ENCODE results near the gene ANKRD44.
"Not testable (repeated sequence)": the region's sequence is repeated elsewhere in the genome, so short reads cannot be mapped to it uniquely, and the experiment has no call there.

The ANKRD44 gene

GRCh38 chr2:197310271-197310985 is at the start of gene ANKRD44:
ANKRD44 (minus strand) TSS chr2:197310780; CDS start chr2:197310604, 176 bp downstream.
- DNase-seq (ENCODE audit: low read depth in 2 of 2), result peak; percentile 79 to 80

GRCh38 chr2:197359859-197360258 is 49.3 kb upstream of the ANKRD44 start:
- DNase-seq (ENCODE audit: low read depth in 2 of 2), result no peak

GRCh38 chr2:197358931-197359330 is 48.4 kb upstream of the ANKRD44 start:
- DNase-seq (ENCODE audit: low read depth in 2 of 2), result no peak

- DNase-seq (ENCODE audit: low read depth in 2 of 2), result no peak
These were observed 47.4 kb upstream of the ANKRD44 start for GRCh38 chr2:197357986-197358385.

- DNase-seq (ENCODE audit: low read depth in 2 of 2), result no peak
These were observed 45.6 kb upstream of the ANKRD44 start for GRCh38 chr2:197356136-197356535.

- no peak for DNase-seq (ENCODE audit: low read depth in 2 of 2)
These were observed 43.6 kb upstream of the ANKRD44 start for GRCh38 chr2:197354169-197354558.

- DNase-seq (ENCODE audit: low read depth in 2 of 2), result no peak
These were observed 43.0 kb upstream of the ANKRD44 start for GRCh38 chr2:197353393-197354168.

- no peak for DNase-seq (ENCODE audit: low read depth in 2 of 2)
These were observed 39.1 kb upstream of the ANKRD44 start for GRCh38 chr2:197349699-197350098.

GRCh38 chr2:197348721-197349360 is 38.3 kb upstream of the ANKRD44 start:
- DNase-seq (ENCODE audit: low read depth in 2 of 2), result no peak

GRCh38 chr2:197345846-197346370 is 35.3 kb upstream of the ANKRD44 start:
- DNase-seq (ENCODE audit: low read depth in 2 of 2), result no peak

GRCh38 chr2:197343968-197344367 is 33.4 kb upstream of the ANKRD44 start:
- DNase-seq (ENCODE audit: low read depth in 2 of 2), result not testable (repeated sequence)

GRCh38 chr2:197340591-197340990 is 30.0 kb upstream of the ANKRD44 start:
- no peak for DNase-seq (ENCODE audit: low read depth in 2 of 2)

GRCh38 chr2:197339496-197340220 is 29.1 kb upstream of the ANKRD44 start:
- no peak for DNase-seq (ENCODE audit: low read depth in 2 of 2)

- no peak for DNase-seq (ENCODE audit: low read depth in 2 of 2)
These were observed 28.4 kb upstream of the ANKRD44 start for GRCh38 chr2:197339016-197339415.

- DNase-seq (ENCODE audit: low read depth in 2 of 2), result no peak
These were observed 22.1 kb upstream of the ANKRD44 start for GRCh38 chr2:197332641-197333040.

GRCh38 chr2:197328461-197328860 is 17.9 kb upstream of the ANKRD44 start:
- DNase-seq (ENCODE audit: low read depth in 2 of 2), result no peak

GRCh38 chr2:197327472-197328098 is 17.0 kb upstream of the ANKRD44 start:
- DNase-seq (ENCODE audit: low read depth in 2 of 2), result no peak

- no peak for DNase-seq (ENCODE audit: low read depth in 2 of 2)
These were observed 16.5 kb upstream of the ANKRD44 start for GRCh38 chr2:197327073-197327471.

GRCh38 chr2:197324801-197325200 is 14.2 kb upstream of the ANKRD44 start:
- DNase-seq (ENCODE audit: low read depth in 2 of 2), result no peak

GRCh38 chr2:197322724-197323720 is 12.4 kb upstream of the ANKRD44 start:
- DNase-seq (ENCODE audit: low read depth in 2 of 2), result no peak
